Neural progenitor cell (in vitro differentiated cells): ENCODE results near the gene ANGEL1. TPM values are rescaled to one million over a fixed set of nuclear protein-coding genes. Genes with fewer than 3 reads are reported as not detected.

Experiments
- DNase-seq: peaks from one replicate; pipeline ENCODE4 v3.0.0-alpha.2; 2016; ENCODE audit warnings: low spot score
- H2AFZ ChIP-seq: fragments of 200-600 bp; sonication (generic); replicated peaks from 2 replicates; pipeline ENCODE4 v1.6.1; 2016; ENCODE audit warnings: antibody characterized with exemption
- H3F3A ChIP-seq: fragments of 200-600 bp; sonication (generic); 2 replicates; pipeline ENCODE4 v1.6.1; 2016; ENCODE audit warnings: antibody characterized with exemption, low read depth
- H3K27ac ChIP-seq: fragments of 200-600 bp; sonication (generic); 2 replicates; pipeline ENCODE4 v1.5.1; 2016; ENCODE audit warnings: mild to moderate bottlenecking
- H3K27me3 ChIP-seq: fragments of 200-600 bp; sonication (generic); 2 replicates; pipeline ENCODE4 v1.6.1; 2016; ENCODE audit warnings: mild to moderate bottlenecking, moderate library complexity
- H3K36me3 ChIP-seq: fragments of 200-600 bp; sonication (generic); 2 replicates; pipeline ENCODE4 v1.5.1; 2016
- H3K4me1 ChIP-seq: fragments of 200-600 bp; sonication (generic); 2 replicates; pipeline ENCODE4 v1.6.1; 2016; ENCODE audit warnings: mixed run types
- H3K4me2 ChIP-seq: fragments of 200-600 bp; sonication (generic); 2 replicates; pipeline ENCODE4 v1.6.1; 2016
- H3K4me3 ChIP-seq: fragments of 200-600 bp; sonication (generic); 2 replicates; pipeline ENCODE4 v1.5.1; 2016
- H3K79me2 ChIP-seq: fragments of 200-600 bp; sonication (generic); 2 replicates; pipeline ENCODE4 v1.6.1; 2016; ENCODE audit warnings: low read depth
- H3K9ac ChIP-seq: fragments of 200-600 bp; sonication (generic); 2 replicates; pipeline ENCODE4 v1.6.1; 2016
- H3K9me3 ChIP-seq: fragments of 200-600 bp; sonication (generic); 2 replicates; pipeline ENCODE4 v1.5.1; 2016; ENCODE audit warnings: low read depth
- H4K20me1 ChIP-seq: fragments of 200-600 bp; sonication (generic); 2 replicates; pipeline ENCODE4 v1.6.1; 2016; ENCODE audit warnings: low read depth
- H3K27ac Mint-ChIP-seq: 3 replicates; pipeline ENCODE4 v1.8.0; 2021; ENCODE audit warnings: mixed read lengths
- H3K27me3 Mint-ChIP-seq: 2 replicates; pipeline ENCODE4 v1.8.0; 2022; ENCODE audit warnings: low read depth, mild to moderate bottlenecking, inconsistent platforms, moderate library complexity, mixed read lengths; ENCODE audit not compliant: insufficient read depth
- H3K36me3 Mint-ChIP-seq: 3 replicates; pipeline ENCODE4 v1.8.0; 2021; ENCODE audit warnings: mixed read lengths
- H3K4me1 Mint-ChIP-seq: 3 replicates; pipeline ENCODE4 v1.8.0; 2021; ENCODE audit warnings: mixed read lengths
- H3K4me3 Mint-ChIP-seq: 3 replicates; pipeline ENCODE4 v1.8.0; 2021; ENCODE audit warnings: mild to moderate bottlenecking, moderate library complexity, mixed read lengths
- H3K9me3 Mint-ChIP-seq: 3 replicates; pipeline ENCODE4 v1.8.0; 2020; ENCODE audit warnings: mixed read lengths
- CTCF ChIP-seq: fragments of 200-600 bp; sonication (generic); IDR thresholded peaks from 2 replicates; pipeline ENCODE4 v1.5.1; 2017; ENCODE audit warnings: antibody characterized with exemption, mild to moderate bottlenecking
- EZH2 ChIP-seq: fragments of 200-600 bp; sonication (generic); IDR thresholded peaks from 2 replicates; pipeline ENCODE4 v1.6.1; 2017; ENCODE audit warnings: antibody characterized with exemption, mild to moderate bottlenecking, moderate library complexity
- EZH2phosphoT487 ChIP-seq: fragments of 200-600 bp; sonication (generic); IDR thresholded peaks from 2 replicates; pipeline ENCODE4 v1.6.1; 2017; ENCODE audit warnings: antibody characterized with exemption
- total RNA-seq: library from RNA; depleted of rRNA; stranded (reverse); fragments of >200 nt; gene quantifications from 2 replicates; pipeline ENCODE4 v1.2.3, GENCODE V29; 2015; ENCODE audit warnings: low replicate concordance

The ANGEL1 gene
- total RNA-seq, 1 donor from 2014 or later = 23.2 TPM

DNA sequence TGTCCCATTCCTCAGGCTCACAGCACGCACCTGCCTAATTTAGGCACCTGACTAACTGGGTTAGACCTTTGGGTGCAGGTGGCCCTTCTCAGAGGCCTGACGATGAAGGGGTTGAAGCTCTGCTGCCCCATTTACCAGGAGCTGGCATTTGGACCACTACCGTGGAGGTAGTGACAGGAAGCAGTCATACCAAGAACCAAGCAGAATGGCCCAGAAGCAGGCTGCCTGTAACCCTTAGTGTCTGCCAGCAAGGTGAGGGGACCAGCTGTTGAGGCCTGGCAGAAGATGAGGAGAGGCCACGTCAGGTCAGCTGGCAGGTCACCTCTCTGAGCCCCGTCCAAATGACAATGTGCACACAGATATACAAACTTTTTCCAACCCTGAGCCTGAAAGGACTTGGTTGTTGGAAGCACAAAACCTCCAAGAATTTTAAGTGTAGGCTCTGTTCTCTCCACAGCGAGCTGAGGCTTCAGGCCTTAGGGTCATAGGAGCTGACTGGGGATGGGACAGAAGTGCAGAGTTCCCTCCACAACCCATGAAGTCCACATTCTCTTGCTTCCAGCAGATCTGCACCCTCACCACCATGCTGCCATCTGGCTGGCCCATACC is 28.3 kb downstream of the ANGEL1 start:
- no peak for DNase-seq
- Mint-ChIP-seq H3K36me3 (peaks cover 11% of the 10 kb centered on the region), H3K4me1 (peaks cover 5% of the 10 kb centered on the region), H3K27ac (no peak overlapping the region), H3K27me3 (peaks cover 10% of the 10 kb centered on the region), H3K9me3 (no peaks in the 10 kb centered on the region), H3K4me3 (no peak overlapping the region)
- Histone ChIP-seq H3K4me3 (no peak overlapping the region), H3K9ac (no peak overlapping the region), H3K9me3 (no peaks in the 10 kb centered on the region), H3F3A (no peaks in the 10 kb centered on the region), H3K27ac (no peak overlapping the region), H4K20me1 (no peaks in the 10 kb centered on the region), H3K79me2 (no peaks in the 10 kb centered on the region), H2AFZ (no peak overlapping the region), H3K36me3 (no peaks in the 10 kb centered on the region), H3K4me1 (no peaks in the 10 kb centered on the region), H3K4me2 (no peak overlapping the region), H3K27me3 (no peaks in the 10 kb centered on the region)
- no peak for TF ChIP-seq CTCF
- no peak for TF ChIP-seq EZH2
- no peak for TF ChIP-seq EZH2phosphoT487

DNA sequence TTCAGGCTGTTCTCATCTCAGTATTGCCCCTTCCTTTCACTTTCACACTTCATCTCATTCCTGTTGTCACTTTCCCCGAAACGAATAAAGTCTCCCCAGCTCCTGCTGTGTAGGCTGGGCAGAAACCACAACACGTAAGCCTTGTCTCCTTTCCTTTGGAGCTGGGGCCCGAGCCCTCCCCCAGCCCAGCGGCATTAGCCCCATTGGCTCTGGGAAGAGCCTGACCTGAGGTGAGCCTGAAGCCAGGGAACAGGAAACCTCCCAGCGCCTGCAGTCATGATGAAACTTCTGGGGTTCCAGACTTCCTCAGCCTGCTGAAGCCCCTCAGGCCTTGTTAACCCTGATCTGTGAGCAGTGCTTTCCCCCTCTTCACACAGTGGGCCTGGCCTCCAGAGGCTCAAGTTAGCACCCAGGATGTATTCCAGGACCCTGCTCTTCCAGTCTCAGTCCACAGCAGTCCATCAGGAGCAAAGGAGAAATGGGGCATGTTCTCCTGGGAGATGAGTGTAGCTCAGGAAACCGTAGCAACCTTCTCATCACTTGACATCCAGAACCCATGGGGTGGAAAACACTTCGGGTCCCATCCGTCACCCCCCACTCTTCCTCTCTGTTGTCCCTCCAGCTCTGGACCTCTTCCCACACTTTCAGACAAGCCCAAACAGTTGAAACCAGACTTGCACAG is 29.7 kb downstream of the ANGEL1 start:
- H3K4me1 ChIP-seq = no peaks in the 10 kb centered on the region
- H3K9me3 ChIP-seq = no peaks in the 10 kb centered on the region
- H3K27ac ChIP-seq = no peak overlapping the region
- no peaks in the 10 kb centered on the region for H3K36me3 ChIP-seq
- TF ChIP-seq CTCF (no peak), EZH2phosphoT487 (no peak)
- Mint-ChIP-seq H3K4me1 (peaks cover 5% of the 10 kb centered on the region), H3K36me3 (peaks cover 10% of the 10 kb centered on the region), H3K4me3 (no peak overlapping the region), H3K27ac (peak overlapping the region; percentile 80), H3K9me3 (no peaks in the 10 kb centered on the region), H3K27me3 (peaks cover 14% of the 10 kb centered on the region)
- no peak overlapping the region for H3K4me3 ChIP-seq
- no peak for DNase-seq
- H4K20me1 ChIP-seq = no peaks in the 10 kb centered on the region
- H3K4me2 ChIP-seq = no peak overlapping the region
- no peaks in the 10 kb centered on the region for H3F3A ChIP-seq
- no peaks in the 10 kb centered on the region for H3K79me2 ChIP-seq
- no peak overlapping the region for H3K9ac ChIP-seq
- H3K27me3 ChIP-seq = no peaks in the 10 kb centered on the region
- H2AFZ ChIP-seq = no peak overlapping the region

DNA sequence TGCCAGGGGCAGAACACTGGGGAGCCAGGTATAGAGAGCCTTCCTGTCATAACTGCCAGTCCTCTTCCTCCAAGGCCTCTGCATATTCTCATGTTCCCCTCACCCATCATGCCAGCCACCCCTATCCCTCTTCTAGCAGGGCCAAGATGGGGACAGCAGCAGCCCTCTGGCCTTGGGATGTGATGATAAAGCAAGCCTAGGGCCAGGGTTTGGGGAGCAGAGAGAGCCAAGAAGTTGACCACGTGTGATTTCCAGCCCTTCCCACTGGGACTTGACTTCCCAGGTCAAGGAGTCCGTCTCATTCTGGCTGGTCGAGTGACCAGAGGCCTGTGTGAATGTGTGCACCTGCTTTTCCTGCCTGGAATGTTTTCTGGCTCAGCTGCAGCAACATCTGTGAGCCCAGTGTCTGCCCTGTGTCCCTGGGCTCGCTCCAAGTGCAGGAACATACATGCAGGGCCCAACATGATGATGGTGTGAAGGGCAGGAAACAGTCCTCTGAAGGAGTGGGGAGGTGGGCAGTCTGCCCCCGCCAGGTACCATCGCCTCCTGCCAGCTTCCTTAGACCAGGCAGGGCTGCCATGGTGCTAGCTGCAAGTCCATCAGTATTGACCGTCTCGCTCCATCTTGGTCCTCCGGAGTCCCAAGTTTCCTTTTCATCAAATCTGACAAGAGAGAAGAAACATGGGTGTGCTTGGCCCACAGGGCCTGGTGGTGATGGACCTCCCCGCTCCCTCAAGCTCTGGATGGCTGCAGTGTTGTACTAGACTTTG is 30.4 kb downstream of the ANGEL1 start:
- H3K4me2 ChIP-seq = no peak overlapping the region
- Mint-ChIP-seq H3K27me3 (peaks cover 11% of the 10 kb centered on the region), H3K27ac (peak overlapping the region; percentile 55), H3K4me3 (no peak overlapping the region), H3K9me3 (no peaks in the 10 kb centered on the region), H3K4me1 (peaks cover 5% of the 10 kb centered on the region), H3K36me3 (peaks cover 6% of the 10 kb centered on the region)
- no peak overlapping the region for H3K27ac ChIP-seq
- H4K20me1 ChIP-seq = no peaks in the 10 kb centered on the region
- no peaks in the 10 kb centered on the region for H3F3A ChIP-seq
- DNase-seq = no peak
- H3K36me3 ChIP-seq = no peaks in the 10 kb centered on the region
- H3K4me3 ChIP-seq = no peak overlapping the region
- no peak overlapping the region for H2AFZ ChIP-seq
- no peak for TF ChIP-seq EZH2
- TF ChIP-seq EZH2phosphoT487 = no peak
- H3K4me1 ChIP-seq = no peaks in the 10 kb centered on the region
- H3K79me2 ChIP-seq = no peaks in the 10 kb centered on the region
- no peaks in the 10 kb centered on the region for H3K27me3 ChIP-seq
- H3K9me3 ChIP-seq = no peaks in the 10 kb centered on the region
- no peak overlapping the region for H3K9ac ChIP-seq
